ENCODE measurements around the gene RBPJ.
A peak's percentile ranks its signal among the peaks of the same experiment; 100 is the strongest.

RBPJ gene

DNA sequence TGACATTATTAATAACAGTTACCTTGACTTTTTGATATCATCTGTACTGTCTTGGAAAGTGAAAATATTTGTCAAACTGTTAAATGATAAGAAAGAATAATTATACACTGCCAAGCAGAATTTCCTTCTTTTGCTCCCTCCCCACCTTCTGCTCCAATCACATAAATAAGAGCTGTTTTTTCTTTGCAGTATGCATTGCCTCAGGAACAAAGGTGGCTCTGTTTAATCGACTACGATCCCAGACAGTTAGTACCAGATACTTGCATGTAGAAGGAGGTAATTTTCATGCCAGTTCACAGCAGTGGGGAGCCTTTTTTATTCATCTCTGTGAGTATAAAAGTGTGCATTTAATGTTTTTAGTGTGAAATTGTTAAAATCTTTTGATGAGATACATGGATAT, 103.3 kb downstream of the RBPJ start:
- DNase-seq: no peak

DNA sequence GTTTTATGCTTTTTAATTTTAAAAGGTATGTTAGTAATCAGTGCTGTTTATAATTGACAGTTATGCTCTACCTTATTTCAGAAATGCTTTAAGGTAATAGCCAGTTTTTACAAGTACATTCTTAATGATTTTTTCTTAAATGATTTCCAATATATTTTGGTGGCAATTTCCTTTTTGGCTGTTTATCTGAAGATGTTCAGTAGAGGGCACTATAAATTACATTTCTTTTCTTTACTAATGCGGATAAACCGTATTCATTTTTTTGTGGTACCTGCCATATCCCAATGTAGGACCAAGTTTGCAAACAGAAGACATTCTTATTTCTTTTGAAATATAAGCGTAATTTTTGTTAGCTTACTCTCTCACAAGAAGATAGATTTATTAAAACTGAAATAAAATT, 104.0 kb downstream of the RBPJ start:
- no peak for DNase-seq

DNA sequence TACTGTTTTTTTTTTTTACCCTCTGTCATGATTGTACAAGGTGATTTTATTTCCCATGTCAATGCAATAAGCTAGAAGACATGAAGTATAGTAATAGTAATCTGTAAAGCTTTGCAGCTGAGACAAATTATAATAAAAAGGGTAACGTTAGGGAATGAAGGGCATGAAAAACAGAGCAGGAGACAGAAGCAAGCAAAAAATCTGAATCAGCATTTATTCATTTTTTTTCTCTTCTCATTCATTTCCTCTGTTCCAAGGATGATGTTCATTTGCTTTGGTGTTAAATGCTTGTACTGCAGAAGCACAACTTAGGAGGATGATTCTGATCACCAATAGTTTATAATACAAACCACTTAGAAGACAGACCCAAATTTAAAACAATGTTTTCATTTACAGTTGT, 105.1 kb downstream of the RBPJ start:
- no peak for DNase-seq

DNA sequence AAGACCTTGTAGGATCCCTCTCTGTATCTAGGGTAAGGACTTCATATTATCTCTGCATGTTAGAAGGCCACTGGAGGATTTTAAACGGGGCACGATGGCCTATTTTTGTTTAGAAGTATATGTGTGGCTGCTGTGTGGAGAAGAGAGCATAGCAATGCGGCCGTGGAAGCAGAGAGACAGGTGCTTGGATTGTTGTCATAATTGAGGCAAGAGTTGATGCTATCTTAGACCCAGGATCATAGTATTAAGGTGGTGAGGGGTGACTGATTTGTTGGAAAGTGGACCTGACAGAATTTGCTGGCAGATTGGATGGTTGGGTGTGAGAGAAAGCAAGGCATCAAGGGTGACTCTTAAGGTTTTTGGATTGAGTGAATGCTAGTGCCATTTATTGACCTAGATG, 106.1 kb downstream of the RBPJ start:
- no peak for DNase-seq

DNA sequence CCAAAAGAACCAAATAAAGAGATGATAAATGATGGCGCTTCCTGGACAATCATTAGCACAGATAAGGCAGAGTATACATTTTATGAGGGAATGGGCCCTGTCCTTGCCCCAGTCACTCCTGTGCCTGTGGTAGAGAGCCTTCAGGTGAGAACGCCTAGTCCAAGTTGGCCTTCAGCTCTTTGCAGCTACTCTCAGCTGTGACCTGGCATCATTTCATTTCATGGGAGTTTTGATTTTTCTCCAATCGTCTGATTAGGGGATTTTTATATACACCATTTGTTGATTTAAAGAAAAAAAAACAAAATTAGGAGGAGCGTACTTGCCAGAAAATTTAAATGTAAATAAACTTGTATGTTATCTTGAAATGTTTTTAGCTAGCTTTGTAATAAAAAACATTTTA, 109.1 kb downstream of the RBPJ start:
- DNase-seq: no peak

DNA sequence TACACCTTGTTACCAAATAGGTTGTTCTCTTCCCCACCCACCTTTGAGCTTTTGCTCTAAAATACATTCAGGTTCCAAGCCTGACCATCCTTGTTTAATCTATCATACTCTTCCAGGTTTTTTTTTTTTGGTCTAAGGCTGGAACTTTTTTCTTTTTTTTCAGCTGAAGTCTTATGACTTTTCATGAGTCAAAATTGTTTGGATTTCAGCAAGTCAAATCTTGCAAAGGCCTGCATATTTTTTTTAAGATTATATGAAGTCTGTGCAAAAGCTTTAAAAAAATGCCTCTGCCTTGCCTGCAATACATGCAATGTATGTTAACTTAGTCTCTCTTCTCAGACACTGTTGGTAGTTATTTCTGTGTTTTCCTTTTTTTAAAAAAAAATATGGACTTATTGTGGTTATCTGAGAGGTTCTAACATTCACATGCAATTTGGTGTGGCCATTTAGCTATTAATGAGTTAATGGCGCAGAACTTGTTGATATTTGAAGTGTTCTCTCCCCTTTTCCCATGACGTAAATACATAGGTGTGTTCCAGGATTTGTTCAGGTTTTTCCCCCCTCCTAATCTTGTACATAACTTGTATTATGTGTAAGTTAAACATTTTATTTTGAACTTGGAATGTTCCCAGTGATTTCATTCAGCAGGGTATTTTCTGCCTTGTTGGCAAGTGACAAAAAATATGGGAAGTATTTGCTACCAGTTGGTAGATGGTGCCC, 110.8 kb downstream of the RBPJ start:
- no peak for DNase-seq

DNA sequence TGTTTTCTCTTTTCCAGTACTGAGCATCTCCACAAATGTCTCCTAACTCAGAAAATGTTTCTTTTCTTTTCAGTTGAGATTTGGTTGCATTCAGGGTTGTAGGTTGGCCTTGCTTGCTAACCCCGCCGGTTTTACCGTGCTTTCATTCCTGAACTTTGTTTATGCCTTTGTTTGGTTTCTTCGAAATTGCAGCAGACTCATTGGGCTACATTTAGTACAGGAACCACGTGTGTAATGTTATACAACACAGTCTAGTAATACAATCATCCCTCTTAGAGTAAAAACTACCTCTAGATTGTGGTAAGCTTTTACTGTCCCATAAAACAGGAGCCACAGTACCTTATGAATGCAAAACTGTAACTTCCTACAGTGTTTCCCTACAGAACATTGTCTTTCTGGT, 111.6 kb downstream of the RBPJ start:
- no peak for DNase-seq

DNA sequence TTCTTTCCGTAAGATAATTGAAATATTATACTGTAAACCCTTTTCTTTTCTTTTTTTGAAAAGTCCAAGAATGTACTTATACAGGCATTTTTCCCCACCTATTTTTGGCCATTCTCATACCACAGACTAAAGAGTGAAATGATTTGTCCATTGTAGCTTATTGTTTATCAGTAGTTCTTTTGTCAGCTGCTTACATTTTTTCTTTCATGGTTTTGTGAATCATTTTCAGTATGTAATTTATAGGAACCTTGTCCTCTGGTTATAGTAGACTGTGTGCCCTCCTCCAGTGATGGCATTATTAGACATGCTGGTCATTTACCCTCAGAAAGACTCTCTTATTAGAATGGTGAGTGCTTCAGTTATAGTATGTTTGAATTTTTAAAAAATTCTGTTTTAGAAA, 112.7 kb downstream of the RBPJ start:
- no peak for DNase-seq

DNA sequence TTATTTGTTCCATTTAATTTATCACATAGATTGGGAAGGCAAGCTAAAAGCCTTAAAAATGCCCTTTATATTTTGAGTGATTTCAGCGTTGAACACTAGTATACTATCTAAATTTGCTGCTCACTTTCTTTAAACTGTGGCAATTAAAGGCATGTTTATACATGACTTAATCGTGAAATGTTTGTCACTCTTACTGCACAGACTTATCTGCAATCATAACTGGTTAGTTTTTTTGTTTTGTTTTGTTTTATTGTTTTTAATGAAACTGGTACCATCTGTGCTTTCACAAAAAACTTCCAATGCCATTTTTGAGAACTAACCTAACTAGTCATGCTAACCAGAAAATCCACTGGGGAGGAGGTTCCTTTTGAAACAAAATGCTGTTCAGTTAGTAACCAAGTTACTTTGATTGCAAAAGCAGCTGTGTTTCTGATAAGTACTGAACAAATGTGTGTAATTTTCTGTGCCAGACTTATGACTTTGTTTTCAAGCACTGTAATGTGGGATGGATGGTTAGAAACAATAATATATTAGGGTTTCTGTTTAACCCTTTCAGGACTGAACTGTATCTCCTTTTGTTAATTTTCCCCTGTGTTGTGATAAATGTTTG, 113.3 kb downstream of the RBPJ start:
- no peak for DNase-seq

DNA sequence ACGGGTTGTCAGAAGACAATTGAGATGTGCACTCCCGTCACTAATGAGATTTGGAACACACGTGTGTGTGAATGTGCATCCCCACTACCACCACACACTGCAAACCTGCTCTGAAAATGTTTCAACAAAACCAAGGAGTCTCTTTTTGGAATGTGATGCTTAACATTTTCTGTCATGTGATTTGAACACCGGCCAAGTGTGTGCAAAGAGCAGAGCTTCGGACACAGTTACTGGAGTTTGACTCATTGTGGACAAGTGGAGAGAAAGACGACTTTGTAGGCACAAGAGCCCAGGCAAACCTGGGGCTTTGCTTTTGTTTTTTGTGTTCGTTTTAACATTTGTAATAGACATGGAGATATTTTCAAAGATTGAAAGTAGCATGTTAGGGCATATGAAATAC, 120.3 kb downstream of the RBPJ start:
- DNase-seq: no peak

DNA sequence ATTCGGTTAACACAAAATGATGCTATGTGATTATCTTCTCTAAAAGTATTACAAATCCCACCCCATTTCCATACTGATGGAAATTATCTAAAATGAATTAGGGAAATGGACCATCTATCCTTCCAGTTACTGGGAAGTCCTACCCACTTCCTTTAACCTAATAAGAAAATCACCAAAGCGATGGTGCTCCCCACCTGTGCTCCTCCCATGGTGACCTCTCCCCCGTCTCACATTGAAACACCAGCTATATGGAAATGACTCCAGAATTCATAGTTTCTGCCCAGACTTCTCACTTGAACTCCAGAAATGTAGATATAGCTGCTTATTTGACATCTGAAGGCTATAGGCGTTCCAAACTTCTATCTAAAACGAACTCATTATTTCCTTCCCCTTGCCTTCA, 121.0 kb downstream of the RBPJ start:
- no peak for DNase-seq

DNA sequence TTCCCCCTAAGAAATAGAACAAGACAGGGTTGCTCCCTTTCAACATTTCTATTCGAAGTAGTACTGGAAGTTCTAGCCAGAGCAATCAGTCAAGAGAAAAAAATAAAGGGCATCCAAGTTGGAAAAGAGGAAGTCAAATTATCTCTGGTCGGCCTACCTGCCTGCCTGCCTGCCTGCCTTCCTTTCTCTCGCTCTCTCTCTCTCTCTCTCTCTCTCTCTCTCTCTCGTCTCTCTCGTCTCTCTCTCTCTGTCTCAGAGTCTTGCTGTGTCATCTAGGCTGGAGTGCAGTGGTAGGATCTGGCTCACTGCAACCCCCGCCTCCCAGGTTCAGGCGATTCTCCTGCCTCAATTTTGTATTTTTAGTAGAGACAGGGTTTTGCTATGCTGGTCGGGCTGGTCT, 126.6 kb downstream of the RBPJ start:
- no peak for DNase-seq

DNA sequence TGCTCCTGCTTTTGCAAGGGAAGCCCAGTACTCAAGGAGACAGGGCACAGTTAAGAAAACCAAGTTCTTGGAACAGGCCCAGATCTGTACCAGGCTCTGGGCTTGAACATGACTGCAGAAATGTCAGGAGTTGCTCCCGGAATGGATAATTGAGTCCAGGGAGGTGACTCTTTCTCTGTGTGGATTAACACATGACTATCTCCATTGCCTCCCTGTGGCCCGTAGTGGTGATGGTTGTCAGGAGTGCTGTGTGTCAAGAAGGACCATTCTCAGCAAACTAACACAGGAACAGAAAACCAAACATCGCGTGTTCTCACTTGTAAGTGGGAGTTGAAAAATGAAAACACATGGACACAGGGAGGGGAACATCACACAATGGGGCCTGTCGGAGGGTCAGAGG, 129.6 kb downstream of the RBPJ start:
- no peak for DNase-seq

DNA sequence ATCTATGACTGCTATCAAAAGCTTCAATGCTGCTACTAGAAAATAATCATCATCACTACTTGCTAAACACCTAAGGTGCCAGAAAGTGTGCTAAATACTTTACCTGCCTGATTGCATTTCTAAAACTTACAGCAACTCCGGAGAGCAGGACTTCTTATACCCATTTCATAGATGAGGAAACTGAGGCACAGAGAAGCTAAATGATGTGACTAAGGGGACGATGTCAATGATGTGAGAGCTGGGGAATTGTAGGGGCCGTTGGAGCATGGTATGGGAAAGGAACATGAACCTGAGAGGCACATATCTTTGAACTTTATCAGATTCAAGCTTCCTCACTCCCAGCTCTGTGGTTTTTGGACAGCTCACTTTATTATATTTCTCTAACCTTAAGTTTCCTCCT, 130.8 kb downstream of the RBPJ start:
- DNase-seq: no peak

DNA sequence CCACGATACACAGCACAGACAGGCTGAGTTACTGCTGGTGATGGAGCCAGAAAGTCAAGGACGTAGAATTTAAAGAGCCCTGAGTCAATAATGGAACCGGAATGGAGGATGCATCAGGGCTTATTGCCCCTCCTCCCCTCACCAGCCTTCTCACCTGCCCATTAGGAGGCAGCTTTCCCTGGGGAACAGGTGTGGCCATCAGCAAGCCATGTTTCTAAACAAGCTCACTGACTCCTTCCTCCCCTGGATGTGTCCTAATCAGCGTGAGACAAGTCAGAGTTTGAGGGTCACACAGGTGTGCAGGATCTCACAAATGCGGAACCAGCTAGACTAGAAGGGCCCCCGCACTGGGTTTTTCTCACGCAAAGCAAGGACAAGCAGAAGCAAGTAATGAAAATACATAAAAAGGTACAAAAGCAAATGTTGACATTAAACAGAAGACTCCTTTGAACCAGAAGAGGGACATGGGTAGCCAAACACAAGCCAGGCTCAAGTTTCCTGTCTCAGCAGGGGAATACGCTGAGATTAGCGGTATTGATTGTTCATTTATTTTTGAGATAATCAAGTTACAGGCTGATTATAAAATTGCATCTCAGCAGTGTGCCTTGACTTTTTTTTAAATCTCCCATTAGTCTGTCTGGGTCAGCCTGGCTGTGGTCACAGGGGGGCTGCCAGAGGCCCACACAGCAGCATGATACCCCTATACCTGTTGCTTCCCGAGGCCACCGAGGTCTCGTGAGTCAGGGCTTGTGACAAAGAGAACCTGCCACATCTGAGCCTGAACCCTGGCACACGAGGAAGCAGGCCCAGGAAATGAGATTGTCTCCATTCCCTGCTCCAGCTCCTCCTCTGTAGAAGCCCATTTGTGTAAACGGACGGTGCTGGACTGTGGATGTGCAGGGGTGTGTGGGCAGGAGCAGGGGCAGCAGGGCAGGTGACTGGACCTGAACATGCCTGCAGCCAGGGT, 132.0 kb downstream of the RBPJ start:
- no peak for DNase-seq

DNA sequence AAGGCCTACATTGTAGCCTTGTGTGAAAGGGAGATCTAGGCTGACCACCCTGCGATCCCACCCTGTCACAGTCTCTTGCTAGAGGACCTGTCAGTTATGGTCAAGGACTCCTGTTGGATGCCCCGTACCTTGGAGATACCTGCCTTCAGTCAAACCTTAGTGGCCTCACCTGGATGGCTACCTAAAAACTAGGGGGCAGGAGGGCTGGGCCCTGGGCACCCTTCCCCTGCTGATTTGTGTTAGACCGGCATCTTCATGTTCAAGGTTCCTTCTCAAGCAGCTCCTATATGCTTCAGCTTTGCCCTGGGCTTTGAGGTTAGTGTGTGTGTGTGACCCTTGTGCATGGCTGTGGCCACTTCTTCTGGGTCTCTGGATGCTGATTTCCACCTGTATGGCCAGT, 134.1 kb downstream of the RBPJ start:
- no peak for DNase-seq

DNA sequence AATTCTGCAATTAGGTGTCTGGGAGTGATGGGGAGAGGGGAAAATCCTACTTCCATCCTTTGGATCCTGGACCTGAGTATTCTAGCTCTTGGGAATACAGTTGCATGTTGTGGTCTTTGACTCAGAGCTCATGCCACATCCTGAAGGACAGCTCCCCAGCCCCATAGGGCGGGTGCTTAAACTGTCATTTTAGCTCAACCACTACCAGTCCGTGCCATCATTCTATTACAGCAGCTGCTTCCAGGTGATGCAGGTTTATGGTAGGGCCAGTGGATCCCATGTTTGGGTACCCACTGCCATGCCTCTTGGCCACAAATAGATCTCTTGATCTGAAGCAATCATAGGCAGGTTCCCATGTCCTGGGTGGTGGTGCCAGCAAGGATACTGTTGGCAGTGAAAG, 134.8 kb downstream of the RBPJ start:
- no peak for DNase-seq

DNA sequence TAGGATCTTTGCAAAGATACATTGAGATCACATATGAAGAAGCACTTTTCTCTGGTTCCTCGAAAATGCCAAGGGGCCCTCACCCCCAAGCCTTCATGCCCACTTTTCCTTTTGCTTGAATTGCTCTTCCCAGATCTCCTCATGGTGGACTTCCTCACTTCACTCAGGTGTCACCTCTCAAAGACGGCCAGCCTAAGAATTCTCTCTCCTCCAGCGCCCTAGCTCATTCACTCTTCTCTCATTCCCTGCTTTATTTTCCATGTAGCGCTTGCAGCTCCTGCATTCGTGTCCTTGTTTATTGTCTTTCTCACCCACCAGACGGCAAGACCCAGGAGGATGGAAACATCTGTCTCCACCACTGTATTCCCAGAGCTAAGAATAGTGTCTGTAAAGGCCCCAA, 136.6 kb downstream of the RBPJ start:
- DNase-seq: no peak

DNA sequence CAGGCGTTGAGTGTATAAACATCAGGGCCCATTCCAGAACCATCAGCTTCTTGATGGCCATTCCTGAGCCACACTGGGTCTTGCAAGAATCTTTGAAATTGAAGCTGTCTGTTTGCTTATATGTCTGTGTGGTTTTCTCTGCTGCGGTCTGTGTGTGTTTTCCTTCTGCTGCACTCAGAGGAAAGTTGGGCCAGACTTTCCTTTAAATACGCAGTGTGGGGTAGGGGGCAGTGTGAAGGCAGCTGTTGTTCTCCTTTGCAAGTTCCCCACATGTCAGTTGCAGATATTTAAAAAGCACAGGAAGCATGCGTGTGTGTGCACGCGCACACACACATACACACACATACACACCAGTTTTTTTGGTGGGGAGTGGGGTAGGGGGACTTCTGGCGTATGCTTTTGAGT, 137.3 kb downstream of the RBPJ start:
- DNase-seq: no peak

DNA sequence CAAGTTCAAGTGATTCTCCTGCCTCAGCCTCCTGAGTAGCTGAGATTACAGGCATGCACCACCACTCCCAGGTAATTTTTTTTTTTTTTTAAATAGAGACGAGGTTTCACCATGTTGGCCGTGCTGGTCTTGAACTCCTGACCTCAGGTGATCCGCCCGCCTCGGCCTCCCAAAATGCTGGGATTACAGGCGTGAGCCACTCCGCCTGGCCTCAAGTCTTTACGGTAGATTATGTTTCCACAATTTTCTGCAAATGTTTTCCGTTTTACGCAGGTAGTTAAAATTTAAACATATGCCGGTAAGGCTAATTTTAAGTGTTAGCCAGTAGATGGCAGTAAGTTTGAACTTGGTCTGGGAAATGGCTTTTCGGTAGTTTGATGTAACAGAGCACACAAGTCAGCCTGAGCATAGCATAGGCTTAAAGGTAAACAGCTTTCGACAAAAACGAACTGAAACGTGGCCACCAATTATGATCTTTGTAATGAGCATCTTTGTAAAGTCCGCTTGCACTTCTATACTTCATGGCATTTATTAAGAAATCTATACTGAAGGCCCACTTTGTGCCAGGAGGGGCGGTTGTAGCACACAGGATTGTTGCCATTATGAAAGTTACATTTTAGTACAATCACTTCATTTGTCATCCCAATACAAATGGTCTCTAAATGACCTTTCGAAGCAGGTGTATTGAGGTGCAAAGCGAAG, 138.4 kb downstream of the RBPJ start:
- DNase-seq: peak; percentile 27

DNA sequence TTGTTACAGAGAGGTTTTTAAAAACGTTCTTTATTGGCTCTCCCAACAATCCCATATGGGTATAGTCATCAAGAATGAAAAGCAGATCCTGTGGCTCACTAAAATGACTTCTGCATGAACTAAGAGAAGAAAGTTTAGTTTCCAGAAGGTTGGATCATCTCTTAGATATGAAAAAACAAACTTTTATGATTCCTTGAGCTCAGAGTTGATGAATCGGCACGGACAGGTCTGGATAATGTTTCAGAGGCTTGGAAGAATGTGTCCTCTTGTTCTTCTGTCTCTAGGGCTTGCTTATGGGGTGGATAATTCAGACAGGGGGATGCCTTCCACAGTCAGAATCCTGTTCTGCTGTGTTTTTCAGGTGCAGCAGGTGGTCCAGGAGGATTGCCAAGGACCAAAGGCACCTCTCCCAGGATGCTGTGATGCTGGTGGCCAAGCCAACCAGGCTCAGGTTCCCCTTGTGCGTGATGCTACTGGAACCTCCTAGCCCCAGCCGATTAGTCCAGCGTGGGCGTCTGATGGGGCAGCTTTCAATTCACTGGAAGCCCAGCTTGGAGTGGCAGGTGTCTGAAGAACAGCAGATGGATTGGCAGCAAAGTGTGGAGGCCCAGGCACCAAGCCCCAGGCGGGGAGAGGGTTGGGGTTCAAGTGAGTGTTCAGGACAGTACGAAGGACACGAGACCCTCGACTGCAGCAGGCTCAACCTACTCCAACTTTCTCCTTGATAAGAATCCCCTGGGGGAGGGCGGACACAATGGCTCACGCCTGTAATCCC, 139.1 kb downstream of the RBPJ start:
- no peak for DNase-seq

DNA sequence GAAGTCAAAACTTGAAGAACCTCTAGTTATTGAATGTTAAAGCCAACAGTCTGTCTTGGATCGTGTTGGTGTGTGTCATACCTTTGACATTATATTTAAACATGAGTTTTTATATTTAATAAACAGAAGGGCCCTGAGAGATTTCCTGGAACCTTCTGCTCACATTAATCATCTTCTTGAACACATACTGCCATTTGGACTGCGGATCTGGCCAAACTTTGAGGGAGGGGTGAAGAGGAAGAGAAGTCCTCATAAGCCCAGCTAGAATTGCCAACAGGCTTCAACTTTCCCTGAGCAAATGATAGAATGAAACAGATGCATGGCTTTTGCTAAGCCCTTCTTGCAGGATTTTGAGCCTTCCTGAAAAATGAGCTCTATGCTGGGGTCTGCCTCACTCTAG, 142.1 kb downstream of the RBPJ start:
- no peak for DNase-seq

DNA sequence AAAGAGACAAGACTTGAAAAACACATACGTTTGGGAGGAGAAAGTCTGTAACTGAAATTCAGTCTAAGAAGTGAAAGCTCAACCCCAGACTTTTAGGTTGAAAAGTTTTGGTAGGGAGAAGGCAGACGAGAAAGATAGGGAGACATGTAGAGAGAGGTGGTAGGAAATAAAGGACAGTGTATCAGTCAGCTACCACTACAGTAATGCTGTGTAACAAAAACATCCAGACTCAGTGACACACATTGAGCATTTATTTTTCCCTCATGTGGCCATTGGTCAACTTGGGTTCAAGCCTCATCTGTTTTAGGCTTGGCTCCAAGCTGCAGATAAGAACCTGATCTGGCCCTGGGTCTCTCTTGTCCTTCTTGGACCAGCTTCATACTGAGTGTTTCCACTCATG, 142.6 kb downstream of the RBPJ start:
- DNase-seq: no peak

All from activated T-cell treated with anti-CD3 and anti-CD28 coated beads, Interleukin-2, amount 50 U/mL, for 1 hour (primary cell).